ENCODE results near the gene OR8H3. TPM values are rescaled to one million over a fixed set of nuclear protein-coding genes. Genes with fewer than 3 reads are reported as not detected.

Gene OR8H3, protein sequence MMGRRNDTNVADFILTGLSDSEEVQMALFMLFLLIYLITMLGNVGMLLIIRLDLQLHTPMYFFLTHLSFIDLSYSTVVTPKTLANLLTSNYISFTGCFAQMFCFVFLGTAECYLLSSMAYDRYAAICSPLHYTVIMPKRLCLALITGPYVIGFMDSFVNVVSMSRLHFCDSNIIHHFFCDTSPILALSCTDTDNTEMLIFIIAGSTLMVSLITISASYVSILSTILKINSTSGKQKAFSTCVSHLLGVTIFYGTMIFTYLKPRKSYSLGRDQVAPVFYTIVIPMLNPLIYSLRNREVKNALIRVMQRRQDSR
- not detected for total RNA-seq

DNA sequence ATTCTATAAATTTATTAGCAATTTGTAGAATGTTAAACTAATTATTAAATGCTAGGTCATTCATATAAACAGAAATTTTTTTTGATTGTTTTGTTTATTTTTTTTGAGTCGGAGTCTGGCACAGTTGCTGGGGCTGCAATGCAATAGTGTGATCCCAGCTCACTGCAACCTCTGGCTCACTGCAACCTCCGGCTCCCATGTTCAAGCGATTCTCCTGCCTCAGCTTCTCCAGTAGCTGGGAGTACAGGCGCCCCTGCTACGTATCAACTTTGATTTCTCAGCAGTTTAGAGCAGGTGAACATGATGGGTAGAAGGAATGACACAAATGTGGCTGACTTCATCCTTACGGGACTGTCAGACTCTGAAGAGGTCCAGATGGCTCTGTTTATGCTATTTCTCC, at the start of gene OR8H3:
TSS of gene OR8H3 (plus strand) at position 301 of the 400 bp plus-strand sequence. CDS start at position 301, 0 bp downstream.

DNA sequence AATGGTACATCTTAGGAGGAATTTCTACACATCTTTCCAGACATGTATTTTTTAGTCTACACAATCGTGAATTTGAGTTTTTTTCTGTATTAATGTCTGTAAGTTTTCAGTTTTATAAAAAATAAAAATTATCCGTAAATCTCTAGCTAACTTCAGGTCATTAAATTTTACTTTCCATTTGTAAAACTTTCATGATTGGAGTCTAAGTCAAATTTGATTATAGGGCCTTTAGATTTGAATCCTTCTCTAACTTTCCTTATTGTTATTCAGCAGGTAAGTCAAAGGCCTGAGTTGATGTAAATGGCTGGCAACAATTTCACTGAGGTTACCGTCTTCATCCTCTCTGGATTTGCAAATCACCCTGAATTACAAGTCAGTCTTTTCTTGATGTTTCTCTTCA, 29.2 kb upstream of the OR8H3 start, which contains the start of gene OR8I2:
TSS of gene OR8I2 (plus strand) at position 301 of the 400 bp plus-strand sequence. CDS start at position 301, 0 bp downstream.

DNA sequence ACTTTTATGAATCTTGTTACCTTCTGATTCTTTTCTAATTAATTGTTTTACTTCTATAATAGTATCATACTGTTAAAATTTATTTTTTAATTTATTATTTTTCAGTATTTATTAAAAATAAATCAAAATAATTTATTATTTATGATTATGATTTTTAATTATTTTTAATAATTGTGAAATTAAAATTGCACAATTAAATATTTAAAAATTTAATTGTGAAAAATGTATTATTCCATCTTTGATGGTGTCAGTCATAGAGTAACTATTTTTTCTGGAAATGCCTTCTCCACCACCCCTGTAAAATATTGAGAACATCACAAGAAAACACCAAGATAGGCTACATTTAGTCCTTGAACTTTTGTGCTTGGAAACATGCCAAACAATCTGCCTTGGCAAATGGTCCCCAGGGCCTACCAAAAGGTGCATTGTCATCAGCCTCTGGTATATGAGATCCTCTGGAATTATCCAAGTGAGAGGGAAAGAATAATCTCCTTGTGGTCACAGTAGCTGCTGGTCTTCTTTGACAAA, 18.9 kb upstream of the OR8H3 start, which contains the start of gene OR8H2:
TSS of gene OR8H2 (plus strand) at position 478 of the 528 bp plus-strand sequence. CDS start 1,356 bp downstream, outside the sequence.

DNA sequence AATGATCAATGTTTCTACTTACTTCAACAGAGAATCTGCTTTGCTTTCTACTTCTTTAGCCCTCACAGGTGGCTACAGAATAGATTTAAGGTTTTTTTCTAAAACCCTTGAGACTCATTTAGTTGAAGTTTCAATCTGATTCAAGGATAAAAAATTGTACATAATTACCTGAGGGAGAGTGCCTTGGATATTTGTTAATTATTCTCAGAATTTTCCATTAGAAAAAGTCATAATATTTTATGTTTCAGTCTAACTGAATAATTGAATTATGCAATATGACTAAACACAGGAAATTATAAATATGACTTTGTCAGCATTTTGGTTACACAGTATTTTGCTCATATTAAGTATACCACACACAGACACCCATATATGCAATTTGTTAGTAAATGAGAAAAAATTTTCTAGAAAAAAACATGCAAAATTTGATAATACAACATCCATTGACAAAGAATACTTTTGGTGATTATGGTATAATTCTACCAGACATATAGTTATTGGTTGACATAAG, 18.0 kb downstream of the OR8H3 start, which contains the start of gene OR8J3:
TSS of gene OR8J3 (minus strand) at position 51 of the 511 bp plus-strand sequence. CDS start 2,483 bp downstream, outside the sequence.

DNA sequence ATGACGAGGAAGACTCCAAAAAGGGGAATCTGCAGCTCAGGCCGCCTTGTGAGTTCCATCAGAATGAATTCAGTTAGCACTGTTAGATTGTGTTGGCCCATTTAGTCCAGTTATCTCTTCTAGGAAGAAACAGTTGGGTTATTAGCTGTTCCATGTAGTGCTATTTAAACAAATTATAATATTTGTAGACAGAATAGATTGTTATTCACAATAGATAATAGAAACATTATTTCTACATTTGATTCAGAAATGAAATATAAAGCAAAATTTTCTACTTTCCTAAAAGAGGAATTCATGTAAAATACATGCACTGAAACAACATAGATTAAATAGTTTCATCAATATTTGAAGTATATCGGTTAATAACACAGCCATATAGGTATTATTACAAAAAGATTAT, 38.0 kb downstream of the OR8H3 start, which contains the start of gene OR8K5:
TSS of gene OR8K5 (minus strand) at position 101 of the 400 bp plus-strand sequence. CDS start at position 101, 0 bp downstream.

Other genes starting within 250 kb of the OR8H3 start
- not detected for gene TRIM51, start 239.1 kb upstream of the OR8H3 start, total RNA-seq
- not detected for gene OR5W2, start 207.8 kb upstream of the OR8H3 start, total RNA-seq
- not detected for gene OR5I1, start 186.0 kb upstream of the OR8H3 start, total RNA-seq
- not detected for gene OR10AG1, start 152.4 kb upstream of the OR8H3 start, total RNA-seq
- gene OR5F1, start 127.7 kb upstream of the OR8H3 start, total RNA-seq, result not detected
- not detected for gene OR5AS1, start 94.7 kb upstream of the OR8H3 start, total RNA-seq
- gene OR8I2, start 29.1 kb upstream of the OR8H3 start, total RNA-seq, result not detected
- gene OR8H2, start 18.7 kb upstream of the OR8H3 start, total RNA-seq, result not detected
- gene OR8J3, start 17.8 kb downstream of the OR8H3 start, total RNA-seq, result not detected
- not detected for gene OR8K5, start 37.9 kb downstream of the OR8H3 start, total RNA-seq
- not detected for gene OR5J2, start 54.2 kb downstream of the OR8H3 start, total RNA-seq
- gene OR5T2, start 111.9 kb downstream of the OR8H3 start, total RNA-seq, result not detected
- not detected for gene OR5T3, start 129.9 kb downstream of the OR8H3 start, total RNA-seq
- gene OR5T1, start 151.8 kb downstream of the OR8H3 start, total RNA-seq, result not detected
- not detected for gene OR8H1, start 169.9 kb downstream of the OR8H3 start, total RNA-seq
- not detected for gene OR8K3, start 192.8 kb downstream of the OR8H3 start, total RNA-seq
- not detected for gene OR8K1, start 223.7 kb downstream of the OR8H3 start, total RNA-seq
- gene OR8J1, start 231.9 kb downstream of the OR8H3 start, total RNA-seq, result not detected